GM12878 (cell line): ENCODE measurements around the gene ASH1L. TPM values are rescaled to one million over a fixed set of nuclear protein-coding genes. Genes with fewer than 3 reads are reported as not detected.

Experiments used
- ATAC-seq: fragments of 200-7000 bp; cut with Tn5 transposase; 3 replicates; pipeline ENCODE4 v1.9.1; 2020; ENCODE audit warnings: mild to moderate bottlenecking, moderate library complexity
- BruUV-seq: library from RNA; stranded (reverse); fragments of 400-500 nt; replicated peaks from 2 replicates; lab custom pipeline; 2021; lab: Mats Ljungman, UMichigan
- CTCF ChIA-PET: fragments of 300-600 bp; sonication (Branson Sonifier 250); formaldehyde crosslinking; extraction: SDS; loops from one replicate; lab custom pipeline; 2021; ENCODE audit warnings: inconsistent platforms; lab: Yijun Ruan, JAX
- POLR2A ChIA-PET: fragments of 350-600 bp; formaldehyde crosslinking; extraction: SDS; loops from one replicate; lab custom pipeline; 2021; ENCODE audit warnings: inconsistent platforms; lab: Charles Lee
- RAD21 ChIA-PET: fragments of 300-600 bp; sonication (Branson Sonifier 250); formaldehyde crosslinking; loops from one replicate; lab custom pipeline; 2023; ENCODE audit warnings: antibody characterized with exemption; ENCODE audit not compliant: unreplicated experiment; lab: Charles Lee
- SMC1A ChIA-PET: fragments of 300-600 bp; sonication (Branson Sonifier 250); formaldehyde crosslinking; loops from one replicate; lab custom pipeline; 2023; ENCODE audit not compliant: unreplicated experiment, uncharacterized antibody; lab: Charles Lee
- DNase-seq: peaks from one replicate; pipeline ENCODE4 v3.0.0-alpha.2; 2011; ENCODE audit warnings: low read depth, low spot score
- FAIRE-seq: peaks from 3 replicates; lab custom pipeline; 2011; peaks lifted over from hg19 to GRCh38; lab: Jason Lieb, UNC
- H2AFZ ChIP-seq: 2 replicates; pipeline ENCODE4 v1.6.0; 2011; ENCODE audit warnings: low read depth, low read length, control low read depth; ENCODE audit not compliant: control insufficient read depth
- H3K27ac ChIP-seq: 2 replicates; pipeline ENCODE4 v1.5.1; 2011; ENCODE audit warnings: control low read depth; ENCODE audit not compliant: control insufficient read depth, insufficient read depth
- H3K27me3 ChIP-seq, 2 experiments: replicated peaks in 1 of 2; 2 replicates each; pipeline versions ENCODE4 v1.6.0 to v1.6.1; 2011; ENCODE audit warnings: low read length in 1 of 2; ENCODE audit not compliant: control insufficient read depth in 2 of 2, insufficient read depth in 2 of 2
- H3K36me3 ChIP-seq, 2 experiments: 2 replicates each; pipeline ENCODE4 v1.5.1; 2011; ENCODE audit warnings: low read length in 1 of 2; ENCODE audit not compliant: control insufficient read depth in 2 of 2, insufficient read depth in 2 of 2
- H3K4me1 ChIP-seq: 2 replicates; pipeline ENCODE4 v1.6.1; 2011; ENCODE audit warnings: mild to moderate bottlenecking, low read length, moderate library complexity, mixed read lengths; ENCODE audit not compliant: control insufficient read depth, insufficient read depth
- H3K4me2 ChIP-seq: 2 replicates; pipeline ENCODE4 v1.6.0; 2011; ENCODE audit warnings: control low read depth; ENCODE audit not compliant: control insufficient read depth, insufficient read depth
- H3K4me3 ChIP-seq: fragments of 200-600 bp; sonication (generic); 2 replicates; pipeline ENCODE4 v1.5.1; 2016
- H3K79me2 ChIP-seq: 2 replicates; pipeline ENCODE4 v1.6.0; 2011; ENCODE audit warnings: low read length; ENCODE audit not compliant: control insufficient read depth, insufficient read depth
- H3K9ac ChIP-seq: 2 replicates; pipeline ENCODE4 v1.8.0; 2011; ENCODE audit warnings: low read length, control low read depth, mixed read lengths; ENCODE audit not compliant: control insufficient read depth, insufficient read depth
- H3K9me3 ChIP-seq: replicated peaks from 3 replicates; pipeline ENCODE4 v1.5.1; 2011; ENCODE audit warnings: mild to moderate bottlenecking, low read length; ENCODE audit not compliant: control insufficient read depth, insufficient read depth
- H4K20me1 ChIP-seq: 2 replicates; pipeline ENCODE4 v1.6.0; 2011; ENCODE audit not compliant: control insufficient read depth, insufficient read depth
- ATF7 ChIP-seq: fragments of 450-650 bp; IDR thresholded peaks from 2 replicates; pipeline ENCODE4 v1.6.1; 2016; ENCODE audit warnings: low read depth, mild to moderate bottlenecking
- EP300 ChIP-seq, 2 experiments: fragments of 150-350 bp in 1 of 2; IDR thresholded peaks; 2 replicates each; pipeline ENCODE4 v1.6.1; 2011 to 2012; ENCODE audit warnings: low read depth in 2 of 2, low read length in 2 of 2, borderline replicate concordance in 1 of 2, improper control_type of control experiment in 1 of 2, inconsistent platforms in 1 of 2; ENCODE audit not compliant: control insufficient read depth in 1 of 2
- FOS ChIP-seq: IDR thresholded peaks from 3 replicates; pipeline ENCODE4 v1.6.1; 2011; ENCODE audit warnings: borderline replicate concordance; ENCODE audit not compliant: insufficient read length; ENCODE audit errors: extremely low read depth
- FOXK2 ChIP-seq: fragments of 450-650 bp; IDR thresholded peaks from 2 replicates; pipeline ENCODE4 v1.6.1; 2017; ENCODE audit warnings: mild to moderate bottlenecking, moderate library complexity
- HDAC6 ChIP-seq: fragments of 200-600 bp; sonication (generic); IDR thresholded peaks from one replicate; pipeline ENCODE4 v1.8.0; 2017; ENCODE audit warnings: antibody characterized with exemption; ENCODE audit not compliant: unreplicated experiment
- IRF4 ChIP-seq: IDR thresholded peaks from 2 replicates; pipeline ENCODE4 v1.6.1; 2011; ENCODE audit warnings: low read depth, low read length
- IRF5 ChIP-seq: fragments of 450-650 bp; IDR thresholded peaks from 2 replicates; pipeline ENCODE4 v1.6.1; 2017; ENCODE audit warnings: borderline replicate concordance
- JUND ChIP-seq: IDR thresholded peaks from 2 replicates; pipeline ENCODE4 v1.6.1; 2012; ENCODE audit warnings: low read depth, mild to moderate bottlenecking, low read length, improper control_type of control experiment, moderate library complexity
- MEF2A ChIP-seq: IDR thresholded peaks from 2 replicates; pipeline ENCODE4 v1.6.1; 2011; ENCODE audit warnings: low read depth, mild to moderate bottlenecking, low read length, moderate library complexity; ENCODE audit not compliant: insufficient read depth
- POLR2A ChIP-seq: IDR thresholded peaks from 2 replicates; pipeline ENCODE4 v1.6.1; 2011; ENCODE audit warnings: low read depth, mild to moderate bottlenecking, low read length
- POLR2AphosphoS2 ChIP-seq: IDR thresholded peaks from 2 replicates; pipeline ENCODE4 v1.6.1; 2011; ENCODE audit warnings: low read depth, mild to moderate bottlenecking, low read length, improper control_type of control experiment, moderate library complexity
- RFX5 ChIP-seq: IDR thresholded peaks from 2 replicates; pipeline ENCODE4 v1.6.1; 2011; ENCODE audit warnings: low read depth, low read length, improper control_type of control experiment
- RUNX3 ChIP-seq: IDR thresholded peaks from 2 replicates; pipeline ENCODE4 v1.6.1; 2012; ENCODE audit warnings: low read length, inconsistent platforms
- SIN3A ChIP-seq: IDR thresholded peaks from 2 replicates; pipeline ENCODE4 v1.6.1; 2012; ENCODE audit warnings: low read depth, low read length, improper control_type of control experiment
- SMARCA5 ChIP-seq: fragments of 450-650 bp; IDR thresholded peaks from 2 replicates; pipeline ENCODE4 v1.6.1; 2017; ENCODE audit warnings: mild to moderate bottlenecking
- ZZZ3 ChIP-seq: IDR thresholded peaks from 2 replicates; pipeline ENCODE4 v1.6.1; 2011; ENCODE audit warnings: low read depth; ENCODE audit not compliant: control insufficient read depth, insufficient read length
- WGBS: methylation state at CpG from one replicate; pipeline ENCODE4 v1.1.6; 2016; ENCODE audit warnings: low lambda C conversion rate; ENCODE audit not compliant: insufficient replicate concordance, insufficient coverage; ENCODE audit errors: missing lambda C conversion rate; 5-methylcytosine and 5-hydroxymethylcytosine counted together
- in situ Hi-C: fragments of 300-500 bp; cut with MboI; formaldehyde crosslinking; loops from 9 replicates; pipeline ENCODE4 v1.14.3; 2018; ENCODE audit warnings: mixed read lengths
- intact Hi-C: fragments of 100-400 bp; cut with micrococcal nuclease; formaldehyde crosslinking; loops from one replicate; pipeline ENCODE4 v1.14.2; 2022; ENCODE audit not compliant: unreplicated experiment
- polyA plus RNA-seq, 11 experiments: library from polyadenylated mRNA; depleted of rRNA in 4 of 11; unstranded in 6 of 11; stranded (reverse) in 5 of 11; fragments of >200 nt; fragmentation: Nextera tagmentation in 4 of 11; fragmentation: Illumina TruSeq in 1 of 11; extraction: Ambion mirVana in 4 of 11; extraction: Trizol in 1 of 11; gene quantifications; 1 replicate in 1 of 11; 2 replicates in 10 of 11; pipeline versions ENCODE4 v1.2.1 to v1.2.3, GENCODE V29; 2011 to 2016; ENCODE audit warnings: inconsistent platforms in 2 of 11, missing spikeins in 2 of 11, low read depth in 1 of 11
- total RNA-seq, 4 experiments: library from RNA; depleted of rRNA in 3 of 4; stranded (reverse); fragments of >200 nt in 3 of 4; fragmentation: Illumina TruSeq in 1 of 4; extraction: Trizol in 1 of 4; gene quantifications; 2 replicates each; pipeline versions ENCODE4 v1.2.1 to v1.2.3, GENCODE V29; 2013 to 2021

Gene ASH1L
- total and polyA plus RNA-seq, 10 of the 15 experiments (the other 5 are each of a cell fraction or from before 2014, with no cell fraction given): 1.7 to 23.9 (median 16.6) TPM

GRCh38 chr1:155478270-155478852, 84.2 kb downstream of the ASH1L start:
- Histone ChIP-seq H3K27ac (no peak overlapping the region), H3K4me1 (no peaks in the 10 kb centered on the region), H4K20me1 (no peaks in the 10 kb centered on the region), H2AFZ (no peak overlapping the region), H3K36me3 (peaks cover 4 to 28% of the 10 kb centered on the region in 2 experiments), H3K27me3 (no peaks in the 10 kb centered on the region), H3K4me3 (no peak overlapping the region), H3K79me2 (peaks cover 8% of the 10 kb centered on the region), H3K4me2 (no peak overlapping the region), H3K9me3 (no peaks in the 10 kb centered on the region), H3K9ac (no peak overlapping the region)
- WGBS: 91% methylated on average over 8 of the region's 8 CpGs
- DNase-seq (no peak), ATAC-seq (no peak), FAIRE-seq (no peak)
- TF ChIP-seq POLR2A: 0 out of 2 replicates have a peak, but pooled peaks have one; percentile 22
- no peak for TF ChIP-seq SIN3A
- ChIA-PET SMC1A (interaction anchor here (1.0 to 1.2 kb wide), 2 partner anchors 24 to 26 kb away, joined by 3 read pairs; no protein-coding TSS in a partner anchor), RAD21 (no interaction called here), CTCF (interaction anchor here (0.5 to 0.6 kb wide), 2 partner anchors 18 to 35 kb away, joined by 3 read pairs; no protein-coding TSS in a partner anchor), POLR2A (interaction anchor here (0.9 kb wide), 1 partner anchor 7 kb away, joined by 3 read pairs; no protein-coding TSS in a partner anchor)
- in situ Hi-C loops: no loop called here
- BruUV-seq: no TSS peak
- intact Hi-C loops: no loop called here

- no TSS peak for BruUV-seq
- WGBS: 99% methylated on average over 5 of the region's 5 CpGs
- ChIA-PET SMC1A (interaction anchor here (0.7 kb wide), 1 partner anchor 76 kb away, joined by 3 read pairs; no protein-coding TSS in a partner anchor), POLR2A (no interaction called here), CTCF (no interaction called here), RAD21 (no interaction called here)
- peaks cover 1% of the 10 kb centered on the region for H3K79me2 ChIP-seq
- H3K4me2 ChIP-seq: no peak overlapping the region
- ATAC-seq (no peak), DNase-seq (no peak), FAIRE-seq (no peak)
- peaks cover 3 to 22% of the 10 kb centered on the region in 2 experiments for H3K36me3 ChIP-seq
- in situ Hi-C loops: no loop called here
- H3K4me1 ChIP-seq: no peaks in the 10 kb centered on the region
- no peaks in the 10 kb centered on the region for H4K20me1 ChIP-seq
- H3K27me3 ChIP-seq: no peaks in the 10 kb centered on the region
- H3K9ac ChIP-seq: no peak overlapping the region
- intact Hi-C loops: no loop called here
- H3K27ac ChIP-seq: no peak overlapping the region
- no peak overlapping the region for H2AFZ ChIP-seq
- H3K9me3 ChIP-seq: peaks cover 12% of the 10 kb centered on the region; the same call in 2 of the 3 replicates
- no peak overlapping the region for H3K4me3 ChIP-seq
- TF ChIP-seq ZZZ3 (no peak), MEF2A (no peak), RFX5 (no peak), IRF5 (no peak), ATF7 (no peak), FOXK2 (no peak), POLR2AphosphoS2 (no peak), JUND (no peak), IRF4 (no peak), RUNX3 (no peak), FOS (no peak), SMARCA5 (no peak), EP300 (IDR thresholded peaks at IDR 0.05; ENCODE audit: borderline replicate concordance in 1 of 2, control insufficient read depth in 1 of 2, low read depth in 2 of 2, low read length in 2 of 2) (no peak), HDAC6 (no peak)
Measured at GRCh38 chr1:155474146-155474545, 88.5 kb downstream of the ASH1L start.
